Endothelial cell of umbilical vein (primary cell): ENCODE data around the gene FAM200C.

Experiments
- CTCF ChIP-seq, 2 donors: IDR thresholded peaks; 1 replicate in 1 of 2; 2 replicates in 1 of 2; pipeline ENCODE4 v1.5.1; 2011; ENCODE audit warnings: low read length in 2 of 2, mild to moderate bottlenecking in 2 of 2, moderate library complexity in 2 of 2, control low read depth in 1 of 2, inconsistent platforms in 1 of 2, low read depth in 1 of 2; ENCODE audit not compliant: insufficient read depth in 1 of 2; ENCODE audit errors: extremely low read depth in 1 of 2
- EZH2 ChIP-seq: IDR thresholded peaks from 2 replicates; pipeline ENCODE4 v1.6.1; 2012; ENCODE audit warnings: borderline replicate concordance, low read depth, mild to moderate bottlenecking, moderate library complexity, low read length, inconsistent platforms; ENCODE audit not compliant: severe bottlenecking
- MAX ChIP-seq: IDR thresholded peaks from 2 replicates; pipeline ENCODE4 v1.6.1; 2011; ENCODE audit not compliant: insufficient read depth, insufficient read length
- POLR2A ChIP-seq: IDR thresholded peaks from 2 replicates; pipeline ENCODE4 v1.6.1; 2012; ENCODE audit warnings: low read depth, mild to moderate bottlenecking, control low read depth, low read length

- TF ChIP-seq CTCF (IDR thresholded peaks at IDR 0.05; ENCODE audit: extremely low read depth in 1 of 2, insufficient read depth in 1 of 2, low read depth in 1 of 2, low read length in 2 of 2) (no peak), EZH2 (no peak), POLR2A (no peak), MAX (no peak)
Observed at GRCh38 chr5:160367885-160368284, 32.0 kb downstream of the FAM200C start.
